Heart right ventricle (tissue), 16 donors: Measurements from ENCODE around the gene TTLL9. TPM values are rescaled to one million over a fixed set of nuclear protein-coding genes. Genes with fewer than 3 reads are reported as not detected.

Experiments used
- ATAC-seq, 8 donors: fragments of 200-7000 bp; cut with Tn5 transposase; one replicate each; pipeline ENCODE4 v1.9.1; 2020; ENCODE audit warnings: mild to moderate bottlenecking in 8 of 8, moderate library complexity in 8 of 8, moderate number of reproducible peaks in 1 of 8
- DNase-seq, 2 donors: peaks; one replicate each; pipeline ENCODE4 v3.0.0-alpha.2; 2020
- H3K27ac ChIP-seq, 10 donors: fragments of 200-600 bp; sonication (generic) in 2 of 10; one replicate each; pipeline versions ENCODE4 v1.5.0 to v1.8.0; 2020 to 2022; ENCODE audit warnings: mild to moderate bottlenecking in 3 of 10
- H3K27me3 ChIP-seq, 7 donors: fragments of 200-600 bp; one replicate each; pipeline ENCODE4 v1.8.0; 2021 to 2022; ENCODE audit warnings: mild to moderate bottlenecking in 2 of 7
- H3K36me3 ChIP-seq, 9 donors: fragments of 200-600 bp; sonication (generic) in 1 of 9; one replicate each; pipeline versions ENCODE4 v1.5.0 to v1.8.0; 2020 to 2022; ENCODE audit warnings: mild to moderate bottlenecking in 2 of 9
- H3K4me1 ChIP-seq, 9 donors: fragments of 200-600 bp; sonication (generic) in 1 of 9; one replicate each; pipeline versions ENCODE4 v1.5.0 to v1.8.0; 2020 to 2022; ENCODE audit warnings: mild to moderate bottlenecking in 4 of 9
- H3K4me3 ChIP-seq, 10 donors: fragments of 200-600 bp; sonication (generic) in 2 of 10; one replicate each; pipeline versions ENCODE4 v1.5.0 to v1.8.0; 2020 to 2022; ENCODE audit warnings: mild to moderate bottlenecking in 7 of 10, moderate library complexity in 2 of 10
- H3K9me3 ChIP-seq, 11 donors: fragments of 200-600 bp in 10 of 11; sonication (generic) in 2 of 11; one replicate each; pipeline versions ENCODE4 v1.5.0 to v1.8.0; 2013 to 2022; ENCODE audit warnings: mild to moderate bottlenecking in 2 of 11, control low read depth in 1 of 11, moderate library complexity in 1 of 11
- WGBS, 2 donors: extraction: QIAGEN DNeasy Blood & Tissue Kit; methylation state at CpG; one replicate each; pipeline ENCODE4 v1.1.7; 2013; ENCODE audit warnings: inconsistent platforms in 1 of 2; 5-methylcytosine and 5-hydroxymethylcytosine counted together
- intact Hi-C, 10 donors: fragments of 100-400 bp; cut with DNase I; formaldehyde crosslinking; loops; one replicate each; pipeline versions ENCODE4 v1.11.1 to v1.14.2; 2022
- polyA plus RNA-seq, 2 donors: library from polyadenylated mRNA; stranded (reverse); fragments of 200-250 nt; gene quantifications; one replicate each; pipeline ENCODE4 v1.2.3, GENCODE V29; 2013
- total RNA-seq, 10 donors: library from RNA; stranded (reverse); fragmentation: NEBNext Ultra II Directional in 3 of 10; extraction: Animal tissue kit (Norgen Biotek cat#: 25700) in 3 of 10; gene quantifications; one replicate each; pipeline versions ENCODE4 v1.2.1 to v1.2.4, GENCODE V29; 2021 to 2023
- TF ChIP-seq, protein P1 (sequence below), 9 donors: fragments of 200-600 bp; sonication (generic) in 2 of 9; IDR thresholded peaks; one replicate each; pipeline versions ENCODE4 v1.5.0 to v1.8.0; 2021 to 2022; ENCODE audit warnings: antibody characterized with exemption in 9 of 9, mild to moderate bottlenecking in 5 of 9, moderate library complexity in 1 of 9
- donor health status: Arrhythmogenic right ventricular cardiomyopathy.
- donor health status: ischemic (EF 13 %, LVEDD 7.1; RV severe dilation, severe dysfunction).
- donor health status: healthy with polysubstance abuse.
- donor health status: DM: no; HTN: yes; CAD: no.
- donor health status: DM: no; HTN: no; CAD: no.
- donor health status: ischemic (EF 25% LVEDD 6.9; RV normal size, moderate dysfunction).
- donor health status: ischemic (EF 25% LVEDD 5.7; RV mildly dilated, moderate dysfunction).
- donor health status: healthy.
- donor health status: DM: yes; HTN: yes; CAD: no.
- donor health status: Ischemic cardiomyopathy.
- donor health status: ischemic (EF 35%, LVEDD 5.7; RV mildly dilated, moderate dysfunction).
- donor health status: nonischemic (EF 11% LVEDD 7.7; RV severe dilation, severe dysfunction).
- donor health status: DM: yes; HTN: yes; CAD: no.
- donor health status: PGD.
- donor health status: ischemic (EF 29% LVEDD 5.4; RV normal size, mild dysfunction).
- donor health status: nonischemic (EF 23%, LVEDD 6.1; RV moderate dilation, normal function).

Gene TTLL9
- total and polyA plus RNA-seq, 12 donors, result 0.03 to 0.15 (median 0.07) TPM; not detected in 9

DNA sequence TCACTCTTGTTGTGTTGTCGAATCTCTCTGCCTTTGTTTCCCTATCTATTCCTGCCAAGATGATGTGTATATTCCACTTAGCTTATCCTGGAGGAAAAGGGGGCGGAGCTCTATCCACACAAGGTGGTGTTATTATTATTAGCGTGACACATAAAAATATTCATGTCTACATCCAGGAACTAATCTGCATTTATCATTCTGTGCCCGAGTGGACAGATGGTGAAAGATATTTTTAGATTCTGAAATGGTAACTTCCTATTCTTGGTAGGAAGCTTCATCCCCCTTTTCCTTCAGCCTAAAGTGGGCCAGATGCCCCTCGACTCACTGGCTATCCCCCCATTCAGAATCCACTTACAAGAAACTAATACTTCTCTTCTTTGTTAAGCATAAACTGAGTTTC is 99.6 kb downstream of the TTLL9 start:
- no peaks in the 10 kb centered on the region for H3K9me3 ChIP-seq
- WGBS, 2 donors, result 49 to 61% methylated on average over 5 of the region's 5 CpGs
- no peak for ATAC-seq
- peaks cover 7 to 69% (median 51%) of the 10 kb centered on the region in 7 donors for H3K27me3 ChIP-seq
- H3K27ac ChIP-seq, result no peak overlapping the region
- H3K36me3 ChIP-seq, result no peaks in the 10 kb centered on the region
- intact Hi-C loops, result loop anchor here in 1 of 10 donors (10.0 kb wide), 1 partner anchor 55 kb away; no protein-coding TSS in a partner anchor
- DNase-seq, result no peak
- H3K4me3 ChIP-seq, result no peak overlapping the region
- TF ChIP-seq, protein P1, sequence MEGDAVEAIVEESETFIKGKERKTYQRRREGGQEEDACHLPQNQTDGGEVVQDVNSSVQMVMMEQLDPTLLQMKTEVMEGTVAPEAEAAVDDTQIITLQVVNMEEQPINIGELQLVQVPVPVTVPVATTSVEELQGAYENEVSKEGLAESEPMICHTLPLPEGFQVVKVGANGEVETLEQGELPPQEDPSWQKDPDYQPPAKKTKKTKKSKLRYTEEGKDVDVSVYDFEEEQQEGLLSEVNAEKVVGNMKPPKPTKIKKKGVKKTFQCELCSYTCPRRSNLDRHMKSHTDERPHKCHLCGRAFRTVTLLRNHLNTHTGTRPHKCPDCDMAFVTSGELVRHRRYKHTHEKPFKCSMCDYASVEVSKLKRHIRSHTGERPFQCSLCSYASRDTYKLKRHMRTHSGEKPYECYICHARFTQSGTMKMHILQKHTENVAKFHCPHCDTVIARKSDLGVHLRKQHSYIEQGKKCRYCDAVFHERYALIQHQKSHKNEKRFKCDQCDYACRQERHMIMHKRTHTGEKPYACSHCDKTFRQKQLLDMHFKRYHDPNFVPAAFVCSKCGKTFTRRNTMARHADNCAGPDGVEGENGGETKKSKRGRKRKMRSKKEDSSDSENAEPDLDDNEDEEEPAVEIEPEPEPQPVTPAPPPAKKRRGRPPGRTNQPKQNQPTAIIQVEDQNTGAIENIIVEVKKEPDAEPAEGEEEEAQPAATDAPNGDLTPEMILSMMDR (IDR thresholded peaks at IDR 0.05), result no peak
- H3K4me1 ChIP-seq, result peaks cover 0 to 10% (median 0%) of the 10 kb centered on the region in 9 donors

DNA sequence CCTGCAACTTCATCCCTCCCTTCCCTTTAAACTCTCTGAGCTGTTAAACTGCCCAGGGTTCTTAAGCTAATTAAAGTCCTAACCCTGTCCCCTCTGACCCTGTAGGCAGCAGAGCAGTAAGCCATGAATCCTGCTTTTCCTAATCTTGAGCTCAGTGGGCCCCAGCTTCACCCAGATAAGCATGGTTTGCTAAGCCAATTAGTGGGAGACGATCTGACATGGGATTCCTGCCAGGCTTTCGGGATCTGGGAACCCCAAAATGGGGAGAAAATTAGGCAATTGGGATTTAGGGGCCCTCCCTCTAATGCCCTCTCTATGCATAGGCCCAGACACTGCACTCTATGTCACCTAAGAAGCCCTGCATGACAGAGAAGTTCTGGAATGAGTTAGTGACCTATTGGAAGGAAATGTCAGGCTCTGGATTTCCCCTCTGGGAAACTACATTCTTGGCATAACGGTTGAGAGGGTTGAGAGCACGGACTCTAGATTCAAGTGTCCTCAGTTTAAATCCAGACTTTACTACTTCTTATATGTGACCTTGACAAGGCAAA is 102.1 kb downstream of the TTLL9 start:
- intact Hi-C loops, result no loop called here
- peaks cover 0 to 59% (median 30%) of the 10 kb centered on the region in 7 donors for H3K27me3 ChIP-seq
- no peak for ATAC-seq

DNA sequence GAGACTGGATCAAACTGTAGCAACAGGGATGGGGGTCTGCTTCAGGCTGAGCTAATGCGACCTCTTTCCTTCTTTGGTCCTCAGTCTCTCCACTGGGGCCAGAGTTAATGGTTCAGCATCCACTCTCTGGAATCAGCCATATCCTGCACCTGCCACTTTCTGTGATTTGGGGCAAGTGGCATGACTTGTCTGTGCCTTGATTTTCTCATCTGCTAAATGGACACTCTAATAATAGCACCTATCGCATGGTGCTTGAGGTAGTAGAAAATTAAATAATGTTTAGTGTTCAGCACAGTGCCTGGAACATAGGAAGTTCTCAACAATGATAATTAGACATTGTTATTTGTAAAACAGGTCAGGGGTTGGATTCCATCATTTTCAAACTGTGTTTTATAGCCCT is 103.9 kb downstream of the TTLL9 start:
- no peak for ATAC-seq
- no peak for DNase-seq
- TF ChIP-seq, protein P1 (IDR thresholded peaks at IDR 0.05), result no peak
- Histone ChIP-seq H3K27me3 (peaks cover 0 to 44% (median 22%) of the 10 kb centered on the region in 7 donors), H3K4me3 (no peak overlapping the region), H3K4me1 (no peaks in the 10 kb centered on the region), H3K36me3 (no peaks in the 10 kb centered on the region), H3K9me3 (no peaks in the 10 kb centered on the region), H3K27ac (no peak overlapping the region)
- 84 to 94% methylated on average over 2 of the region's 2 CpGs for WGBS, 2 donors
- intact Hi-C loops, result no loop called here

More for the DNA sequence above, 102.1 kb downstream of the TTLL9 start:
- H3K36me3 ChIP-seq, result no peaks in the 10 kb centered on the region
- peaks cover 0 to 9% (median 0%) of the 10 kb centered on the region in 9 donors for H3K4me1 ChIP-seq
- H3K9me3 ChIP-seq, result no peaks in the 10 kb centered on the region
- TF ChIP-seq, protein P1 (IDR thresholded peaks at IDR 0.05), result no peak
- WGBS, 2 donors, result 14 to 19% methylated on average over 4 of the region's 4 CpGs
- no peak overlapping the region for H3K27ac ChIP-seq
- DNase-seq, result no peak
- H3K4me3 ChIP-seq, result no peak overlapping the region

DNA sequence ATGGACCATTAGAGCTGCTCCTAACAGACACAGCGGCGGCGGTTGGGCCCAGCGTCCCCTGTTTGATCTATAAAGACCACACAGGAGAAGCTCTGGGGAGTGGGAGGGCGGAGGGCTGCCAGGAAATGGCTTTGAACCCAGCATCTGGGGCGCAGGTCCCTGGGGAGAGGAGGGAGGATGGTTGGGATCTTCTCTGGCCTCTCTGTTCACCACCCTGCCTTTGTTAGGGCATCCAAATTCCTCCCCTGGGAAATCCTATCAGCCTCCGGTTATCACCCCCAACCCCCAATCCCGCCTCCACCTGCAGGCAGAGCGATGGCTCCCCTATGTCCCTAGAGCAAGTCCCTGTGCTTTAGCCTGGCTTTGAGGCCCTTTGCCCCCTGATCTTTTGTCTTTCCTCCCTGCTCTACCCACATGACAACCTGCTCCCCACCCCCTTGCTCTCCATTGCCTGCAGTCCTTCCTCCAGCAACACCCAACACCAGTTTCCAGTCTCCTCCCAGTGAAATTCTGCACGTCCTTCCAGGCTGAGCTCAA is 104.6 kb downstream of the TTLL9 start:
- DNase-seq, result no peak
- no peak for ATAC-seq
- Histone ChIP-seq H3K9me3 (no peaks in the 10 kb centered on the region), H3K27ac (no peak overlapping the region), H3K4me3 (no peak overlapping the region), H3K4me1 (no peaks in the 10 kb centered on the region), H3K27me3 (peaks cover 0 to 41% (median 16%) of the 10 kb centered on the region in 7 donors), H3K36me3 (no peaks in the 10 kb centered on the region)
- WGBS, 2 donors, result 19 to 33% methylated on average over 10 of the region's 10 CpGs
- intact Hi-C loops, result no loop called here
- TF ChIP-seq, protein P1 (IDR thresholded peaks at IDR 0.05), result no peak
